Panc1 (cell line): ENCODE data around the gene ZSWIM3. TPM values are rescaled to one million over a fixed set of nuclear protein-coding genes. Genes with fewer than 3 reads are reported as not detected.

Source experiments
- ATAC-seq: fragments of 200-7000 bp; cut with Tn5 transposase; 2 replicates; pipeline ENCODE4 v1.9.1; 2020; ENCODE audit warnings: mild to moderate bottlenecking, moderate library complexity
- BruUV-seq: library from RNA; stranded (reverse); fragments of 400-500 nt; replicated peaks from 2 replicates; lab custom pipeline; 2021; lab: Mats Ljungman, UMichigan
- CTCF ChIA-PET: fragments of 300-600 bp; sonication (Branson Sonifier 250); formaldehyde crosslinking; loops from one replicate; lab custom pipeline; 2022; ENCODE audit warnings: antibody characterized with exemption; lab: Charles Lee
- POLR2A ChIA-PET: fragments of 300-600 bp; sonication (Branson Sonifier 250); formaldehyde crosslinking; loops from one replicate; lab custom pipeline; 2022; ENCODE audit warnings: antibody characterized with exemption; lab: Charles Lee
- DNase-seq: peaks from one replicate; pipeline ENCODE4 v3.0.0-alpha.2; 2010; ENCODE audit warnings: low read depth, low spot score
- H3K27ac ChIP-seq: 2 replicates; pipeline ENCODE4 v1.5.1; 2011; ENCODE audit warnings: mild to moderate bottlenecking, low read length, inconsistent platforms
- H3K27me3 ChIP-seq: fragments of 200-500 bp; sonication (Bioruptor generic); 2 replicates; pipeline ENCODE4 v1.6.0; 2014; ENCODE audit warnings: low read length, inconsistent platforms; ENCODE audit not compliant: control insufficient read depth, insufficient read depth
- H3K36me3 ChIP-seq: fragments of 200-500 bp; sonication (Bioruptor generic); 2 replicates; pipeline ENCODE4 v1.5.1; 2014; ENCODE audit warnings: inconsistent platforms, mild to moderate bottlenecking, low read length, moderate library complexity; ENCODE audit not compliant: control insufficient read depth, insufficient read depth
- H3K4me1 ChIP-seq: 2 replicates; pipeline ENCODE4 v1.5.1; 2011; ENCODE audit warnings: inconsistent platforms, mild to moderate bottlenecking, low read length, moderate library complexity; ENCODE audit not compliant: control insufficient read depth, insufficient read depth
- H3K4me3 ChIP-seq, 2 experiments: 2 replicates each; pipeline ENCODE4 v1.5.1; 2011 to 2012; ENCODE audit warnings: low read depth in 2 of 2, low read length in 2 of 2, mild to moderate bottlenecking in 2 of 2, inconsistent platforms in 1 of 2, moderate library complexity in 1 of 2
- H3K9me3 ChIP-seq: fragments of 200-500 bp; sonication (Bioruptor generic); 2 replicates; pipeline ENCODE4 v1.5.1; 2014; ENCODE audit warnings: low read depth, mild to moderate bottlenecking, inconsistent platforms, low read length, moderate library complexity; ENCODE audit not compliant: control insufficient read depth, insufficient read depth
- SIN3A ChIP-seq: IDR thresholded peaks from 2 replicates; pipeline ENCODE4 v1.6.1; 2012; ENCODE audit warnings: low read depth, mild to moderate bottlenecking, low read length, moderate library complexity, borderline replicate concordance; ENCODE audit not compliant: insufficient read depth
- TCF7L2 ChIP-seq: IDR thresholded peaks from 2 replicates; pipeline ENCODE4 v1.6.1; 2011; ENCODE audit warnings: mild to moderate bottlenecking, low read depth, low read length, inconsistent platforms
- in situ Hi-C: cut with HindIII; loops from 2 replicates; pipeline ENCODE4 v1.10.0; 2016; ENCODE audit warnings: low sequenced_read_pairs, low pct_unique_long_range_greater_than_20kb
- intact Hi-C: fragments of 100-400 bp; cut with micrococcal nuclease; formaldehyde crosslinking; loops from one replicate; pipeline ENCODE4 v1.10.0; 2022; ENCODE audit not compliant: unreplicated experiment
- total RNA-seq: library from RNA; stranded (reverse); gene quantifications from one replicate; pipeline ENCODE4 v1.2.1, GENCODE V29; 2021; ENCODE audit not compliant: unreplicated experiment
- TF ChIP-seq, protein P1 (sequence below): fragments of 450-650 bp; IDR thresholded peaks from 2 replicates; pipeline ENCODE4 v1.5.1; 2017; ENCODE audit warnings: mild to moderate bottlenecking
- TF ChIP-seq, protein P2 (sequence below), 2 experiments: IDR thresholded peaks; 2 replicates each; pipeline ENCODE4 v1.6.1; 2011 to 2012; ENCODE audit warnings: low read depth in 2 of 2, control low read depth in 1 of 2, low read length in 1 of 2, mild to moderate bottlenecking in 1 of 2, moderate library complexity in 1 of 2; ENCODE audit not compliant: insufficient read depth in 1 of 2

Gene ZSWIM3
- total RNA-seq, 1 experiment from 2014 or later = 3.6 TPM

DNA sequence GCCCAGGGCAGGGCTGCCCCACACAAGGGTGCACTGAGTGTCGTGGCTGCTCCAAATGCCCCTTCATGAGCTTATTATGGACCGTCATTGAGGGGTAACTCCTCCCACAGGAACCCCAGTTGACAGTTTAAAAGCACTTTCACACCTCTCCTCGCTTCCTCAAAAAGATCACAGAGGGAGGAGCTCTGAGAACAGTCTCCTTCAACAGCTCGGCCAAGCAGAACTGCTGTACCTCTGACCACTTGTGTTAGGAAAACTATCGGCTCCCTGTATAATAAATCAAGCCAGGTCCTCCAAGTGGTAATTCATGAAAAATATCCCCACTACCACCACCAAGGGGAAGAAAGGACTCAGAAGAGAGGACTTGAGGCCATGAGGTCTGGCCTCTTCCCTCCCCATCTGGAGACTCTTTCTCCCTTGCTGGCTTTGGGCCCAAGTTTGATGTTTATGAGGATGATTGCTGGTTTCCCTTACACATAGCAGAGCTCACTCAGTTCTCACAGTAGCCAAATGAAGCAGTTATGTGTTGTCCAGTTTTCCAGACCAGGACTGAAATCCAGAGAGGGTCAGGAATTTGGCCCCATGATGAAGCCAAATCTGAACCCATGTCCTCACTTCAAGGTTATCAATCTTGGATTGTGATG is 15.1 kb upstream of the ZSWIM3 start:
- in situ Hi-C loops (no loop called here), intact Hi-C loops (no loop called here)
- no peak overlapping the region for H3K4me3 ChIP-seq
- ATAC-seq (no peak; the same call in 1 of the 2 replicates), DNase-seq (no peak)
- POLR2A ChIA-PET = no interaction called here
- H3K27me3 ChIP-seq = no peaks in the 10 kb centered on the region
- no peaks in the 10 kb centered on the region for H3K9me3 ChIP-seq
- CTCF ChIA-PET = no interaction called here
- H3K27ac ChIP-seq = no peak overlapping the region
- no TSS peak for BruUV-seq
- 0 out of 2 replicates have a peak, but pooled peaks cover 2% of the 10 kb centered on the region for H3K36me3 ChIP-seq
- TF ChIP-seq, protein P1, sequence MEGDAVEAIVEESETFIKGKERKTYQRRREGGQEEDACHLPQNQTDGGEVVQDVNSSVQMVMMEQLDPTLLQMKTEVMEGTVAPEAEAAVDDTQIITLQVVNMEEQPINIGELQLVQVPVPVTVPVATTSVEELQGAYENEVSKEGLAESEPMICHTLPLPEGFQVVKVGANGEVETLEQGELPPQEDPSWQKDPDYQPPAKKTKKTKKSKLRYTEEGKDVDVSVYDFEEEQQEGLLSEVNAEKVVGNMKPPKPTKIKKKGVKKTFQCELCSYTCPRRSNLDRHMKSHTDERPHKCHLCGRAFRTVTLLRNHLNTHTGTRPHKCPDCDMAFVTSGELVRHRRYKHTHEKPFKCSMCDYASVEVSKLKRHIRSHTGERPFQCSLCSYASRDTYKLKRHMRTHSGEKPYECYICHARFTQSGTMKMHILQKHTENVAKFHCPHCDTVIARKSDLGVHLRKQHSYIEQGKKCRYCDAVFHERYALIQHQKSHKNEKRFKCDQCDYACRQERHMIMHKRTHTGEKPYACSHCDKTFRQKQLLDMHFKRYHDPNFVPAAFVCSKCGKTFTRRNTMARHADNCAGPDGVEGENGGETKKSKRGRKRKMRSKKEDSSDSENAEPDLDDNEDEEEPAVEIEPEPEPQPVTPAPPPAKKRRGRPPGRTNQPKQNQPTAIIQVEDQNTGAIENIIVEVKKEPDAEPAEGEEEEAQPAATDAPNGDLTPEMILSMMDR = no peak
- H3K4me1 ChIP-seq = peaks cover 5% of the 10 kb centered on the region

DNA sequence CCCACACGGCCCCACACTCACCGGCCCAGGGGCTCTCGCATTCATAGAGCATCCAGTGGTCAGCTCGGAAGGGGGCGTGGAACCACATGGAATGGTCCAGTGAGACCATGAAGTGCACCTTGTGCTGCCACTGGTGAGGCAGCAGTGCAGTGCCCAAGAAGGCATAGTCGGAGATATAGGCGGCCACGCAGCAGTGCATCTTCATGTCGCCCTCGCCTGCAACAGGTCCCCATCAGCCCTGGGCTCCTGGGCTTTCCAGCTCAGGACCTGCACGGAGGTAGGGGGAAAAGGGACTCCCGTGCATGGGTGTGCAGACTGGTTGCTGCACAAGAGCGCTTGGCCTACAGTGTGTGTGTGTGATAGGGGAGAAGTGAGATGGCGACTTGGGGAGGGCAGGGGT is 13.9 kb upstream of the ZSWIM3 start:
- DNase-seq (no peak), ATAC-seq (no peak)
- Histone ChIP-seq H3K36me3 (0 out of 2 replicates have a peak, but pooled peaks cover 2% of the 10 kb centered on the region), H3K4me3 (no peak overlapping the region), H3K9me3 (no peaks in the 10 kb centered on the region), H3K27ac (no peak overlapping the region), H3K4me1 (peaks cover 5% of the 10 kb centered on the region), H3K27me3 (no peaks in the 10 kb centered on the region)
- CTCF ChIA-PET = no interaction called here
- TF ChIP-seq, protein P1 = no peak
- TF ChIP-seq SIN3A = no peak
- TF ChIP-seq, protein P2, sequence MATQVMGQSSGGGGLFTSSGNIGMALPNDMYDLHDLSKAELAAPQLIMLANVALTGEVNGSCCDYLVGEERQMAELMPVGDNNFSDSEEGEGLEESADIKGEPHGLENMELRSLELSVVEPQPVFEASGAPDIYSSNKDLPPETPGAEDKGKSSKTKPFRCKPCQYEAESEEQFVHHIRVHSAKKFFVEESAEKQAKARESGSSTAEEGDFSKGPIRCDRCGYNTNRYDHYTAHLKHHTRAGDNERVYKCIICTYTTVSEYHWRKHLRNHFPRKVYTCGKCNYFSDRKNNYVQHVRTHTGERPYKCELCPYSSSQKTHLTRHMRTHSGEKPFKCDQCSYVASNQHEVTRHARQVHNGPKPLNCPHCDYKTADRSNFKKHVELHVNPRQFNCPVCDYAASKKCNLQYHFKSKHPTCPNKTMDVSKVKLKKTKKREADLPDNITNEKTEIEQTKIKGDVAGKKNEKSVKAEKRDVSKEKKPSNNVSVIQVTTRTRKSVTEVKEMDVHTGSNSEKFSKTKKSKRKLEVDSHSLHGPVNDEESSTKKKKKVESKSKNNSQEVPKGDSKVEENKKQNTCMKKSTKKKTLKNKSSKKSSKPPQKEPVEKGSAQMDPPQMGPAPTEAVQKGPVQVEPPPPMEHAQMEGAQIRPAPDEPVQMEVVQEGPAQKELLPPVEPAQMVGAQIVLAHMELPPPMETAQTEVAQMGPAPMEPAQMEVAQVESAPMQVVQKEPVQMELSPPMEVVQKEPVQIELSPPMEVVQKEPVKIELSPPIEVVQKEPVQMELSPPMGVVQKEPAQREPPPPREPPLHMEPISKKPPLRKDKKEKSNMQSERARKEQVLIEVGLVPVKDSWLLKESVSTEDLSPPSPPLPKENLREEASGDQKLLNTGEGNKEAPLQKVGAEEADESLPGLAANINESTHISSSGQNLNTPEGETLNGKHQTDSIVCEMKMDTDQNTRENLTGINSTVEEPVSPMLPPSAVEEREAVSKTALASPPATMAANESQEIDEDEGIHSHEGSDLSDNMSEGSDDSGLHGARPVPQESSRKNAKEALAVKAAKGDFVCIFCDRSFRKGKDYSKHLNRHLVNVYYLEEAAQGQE (IDR thresholded peaks at IDR 0.05; ENCODE audit: insufficient read depth in 1 of 2, low read depth in 2 of 2, low read length in 1 of 2) = no peak
- TF ChIP-seq TCF7L2 = no peak
- intact Hi-C loops = no loop called here
- BruUV-seq = no TSS peak
- in situ Hi-C loops = no loop called here
- POLR2A ChIA-PET = no interaction called here
